Stimulated activated CD8-positive, alpha-beta memory T cell treated with anti-CD3 and anti-CD28 coated beads, Interleukin-4, amount 100 ng/mL, for 1 hour (primary cell): ENCODE data around the gene POLG.
A peak's percentile ranks its signal among the peaks of the same experiment; 100 is the strongest.

Experiments
- DNase-seq, 2 donors: peaks; one replicate each; pipeline ENCODE4 v3.0.0-alpha.2; 2020; ENCODE audit warnings: low read depth in 2 of 2, low spot score in 1 of 2

The POLG gene

DNA sequence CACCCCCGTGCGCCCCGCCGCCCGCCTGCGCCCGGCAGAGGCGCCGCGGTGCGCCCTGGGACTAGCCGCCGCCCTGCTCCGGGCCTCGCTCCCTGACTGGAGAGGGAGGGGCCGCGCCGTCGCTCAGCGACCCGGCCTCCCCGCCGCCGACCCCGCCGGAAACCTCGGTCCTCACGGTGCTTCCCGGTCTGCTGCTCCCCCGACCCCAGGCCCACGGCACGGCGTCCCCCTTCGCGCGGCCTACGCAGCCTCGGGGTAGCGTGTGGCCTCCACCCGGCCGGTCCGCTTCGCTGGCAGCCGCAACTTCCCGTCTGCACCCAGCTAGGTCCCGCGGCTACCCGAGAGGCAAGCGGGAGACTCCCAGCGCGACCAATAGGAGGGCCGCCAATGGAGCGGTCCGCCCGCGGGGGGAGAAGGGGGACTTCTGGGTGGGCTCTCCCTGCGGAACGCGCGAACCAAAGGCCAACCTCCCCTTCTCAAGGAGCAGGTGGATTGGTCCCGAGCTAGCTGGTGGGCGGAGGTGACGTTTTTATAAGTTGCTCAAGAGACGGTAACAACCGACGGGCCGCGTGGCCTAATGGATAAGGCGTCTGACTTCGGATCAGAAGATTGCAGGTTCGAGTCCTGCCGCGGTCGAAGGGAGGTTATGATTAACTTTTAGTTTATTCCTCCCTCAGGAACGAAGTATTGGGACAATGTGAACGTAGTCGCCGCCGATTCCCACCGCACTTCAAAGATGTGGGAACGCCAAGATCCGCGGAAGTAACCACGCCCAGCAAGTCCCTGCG is at the start of gene POLG:
Gene POLG, minus strand, starts transcription at position 315 of the 788 bp plus-strand sequence. CDS start 1,070 bp downstream, outside the sequence.
- peak; percentile 98 to 99 for DNase-seq

DNA sequence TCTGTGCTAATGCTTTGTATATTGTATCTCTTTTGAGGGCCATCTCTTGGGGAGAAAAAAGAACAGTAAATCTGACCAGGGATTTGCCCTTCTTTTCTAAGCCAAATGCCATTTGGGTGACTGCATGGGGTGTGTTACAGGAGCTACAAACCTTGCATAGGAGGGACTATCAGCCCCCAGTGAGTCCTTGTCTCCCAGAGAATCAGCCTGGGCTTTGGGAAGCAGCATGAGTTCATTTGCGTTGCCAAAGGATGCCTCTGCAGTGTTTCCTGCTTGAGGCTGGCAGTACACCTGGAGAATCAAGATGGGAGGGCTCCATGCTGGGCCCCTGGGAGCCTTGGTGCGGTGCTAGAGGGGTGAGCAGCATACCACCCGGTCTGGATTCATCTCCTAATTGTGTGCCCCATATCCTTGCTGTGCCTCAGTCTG is 49.6 kb upstream of the POLG start:
- DNase-seq: no peak

DNA sequence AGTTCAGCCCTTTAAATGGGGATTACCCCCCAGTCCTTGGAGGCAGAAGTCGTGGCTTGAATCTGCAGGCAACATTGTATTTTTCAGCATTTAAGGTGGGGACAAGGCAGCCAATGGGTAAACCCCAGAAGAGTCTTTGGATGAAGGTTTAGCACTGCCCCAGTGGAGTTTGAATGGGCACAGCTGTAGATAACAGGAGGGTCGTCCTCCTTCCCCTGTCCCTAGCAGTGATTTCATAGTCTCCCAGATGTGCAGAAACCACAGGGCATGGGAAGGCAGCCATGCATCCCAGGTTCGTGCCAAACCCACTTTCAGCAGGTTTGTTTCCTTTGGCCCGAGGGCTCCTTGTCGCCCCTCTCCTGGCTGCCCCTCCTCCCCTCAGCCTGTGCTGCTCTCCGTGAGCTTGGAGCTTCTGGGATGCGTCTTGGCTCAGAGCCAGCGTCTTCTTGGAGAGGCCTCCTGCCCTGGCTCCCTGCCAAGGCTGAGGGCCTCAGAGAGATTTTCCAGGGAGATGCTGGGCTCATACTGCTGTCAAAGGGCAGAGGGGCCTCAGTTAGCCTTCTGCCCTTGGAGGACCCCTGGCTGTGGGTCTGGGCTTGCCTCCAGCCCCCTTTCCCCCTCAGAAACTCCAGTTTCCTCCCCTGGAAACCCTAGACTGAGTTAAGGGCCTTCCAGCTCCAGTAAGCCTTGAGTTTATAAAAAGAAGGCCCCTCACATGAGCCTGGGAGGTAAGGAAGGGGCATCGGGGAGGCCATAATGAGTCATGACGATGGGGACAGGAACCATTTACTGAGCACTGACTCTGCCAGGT is 48.9 kb upstream of the POLG start:
- DNase-seq: no peak

DNA sequence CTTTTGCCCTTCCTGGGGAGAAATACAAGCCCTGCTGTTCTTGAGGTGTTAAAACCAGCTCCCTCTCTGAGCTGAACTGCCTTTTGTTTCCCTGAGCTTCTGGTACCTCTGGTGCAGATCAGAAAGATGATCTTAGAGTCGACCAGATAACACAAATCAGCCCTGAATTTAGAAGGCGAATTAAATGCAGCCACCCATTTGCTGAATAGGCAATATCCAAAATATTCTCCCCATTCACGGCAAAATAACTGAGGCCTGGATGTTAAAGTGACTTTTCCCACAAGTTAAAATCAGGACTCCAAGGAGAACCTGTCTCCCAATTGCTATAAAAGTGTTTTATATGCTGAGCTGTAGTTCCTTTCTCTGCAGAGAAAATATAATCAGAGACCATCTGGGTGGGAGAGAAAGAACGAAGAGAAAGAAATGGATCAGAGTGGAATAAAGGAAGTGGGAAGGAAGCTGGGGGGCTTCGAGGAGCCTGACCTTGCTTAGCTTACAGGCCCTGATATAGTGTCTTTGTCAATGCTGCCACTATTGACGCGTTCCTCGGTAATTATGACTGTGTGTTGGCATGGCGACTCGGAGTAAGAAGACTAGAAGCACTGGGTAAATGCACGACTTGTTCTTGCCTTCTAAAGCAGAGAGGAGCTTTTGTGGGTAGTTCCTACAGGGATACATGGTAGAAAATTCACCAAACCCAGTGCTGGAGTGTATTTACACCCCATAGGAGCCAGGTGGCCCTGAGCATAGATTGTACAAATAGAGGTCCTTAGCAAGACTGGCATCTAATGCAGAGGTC is 47.5 kb upstream of the POLG start:
- no peak for DNase-seq

DNA sequence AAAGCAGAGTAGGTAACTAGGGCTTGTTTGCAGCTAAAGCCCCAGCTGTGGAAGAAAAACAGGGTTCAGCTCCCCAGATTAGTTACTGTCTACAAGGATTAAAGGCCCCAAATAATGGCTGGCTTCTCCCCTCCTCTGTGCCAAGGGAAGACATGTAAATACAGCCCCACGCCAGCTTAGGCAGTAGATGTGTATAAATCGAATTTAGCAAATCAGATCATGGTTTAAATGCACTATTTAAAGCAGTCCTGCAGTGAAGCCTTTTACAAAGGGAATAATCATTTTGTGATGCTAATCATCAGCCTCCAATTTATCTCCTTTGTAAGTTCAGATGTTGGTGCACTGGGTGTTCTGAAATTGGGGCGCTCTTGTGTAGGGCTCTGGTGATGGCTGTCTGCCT is 46.7 kb upstream of the POLG start:
- no peak for DNase-seq

DNA sequence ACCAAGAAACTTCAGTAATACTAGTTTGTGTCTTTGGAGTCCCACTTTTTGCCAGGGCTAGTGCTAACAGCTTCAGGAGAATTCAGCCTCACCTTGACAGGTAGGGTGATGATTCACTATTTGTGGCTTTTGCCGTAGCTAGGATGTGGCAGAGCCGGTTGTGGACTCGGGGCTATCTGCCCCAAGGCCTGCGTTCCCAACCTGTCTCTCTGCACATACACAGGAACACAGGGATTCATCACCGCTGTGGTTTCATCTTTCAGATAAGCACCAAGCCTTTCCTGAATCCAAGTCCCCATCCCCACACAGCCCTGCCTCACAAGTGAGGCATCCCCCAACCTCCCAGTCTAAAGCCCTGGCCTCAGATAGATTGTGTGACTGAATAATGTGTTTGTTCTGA is 45.2 kb upstream of the POLG start:
- no peak for DNase-seq

DNA sequence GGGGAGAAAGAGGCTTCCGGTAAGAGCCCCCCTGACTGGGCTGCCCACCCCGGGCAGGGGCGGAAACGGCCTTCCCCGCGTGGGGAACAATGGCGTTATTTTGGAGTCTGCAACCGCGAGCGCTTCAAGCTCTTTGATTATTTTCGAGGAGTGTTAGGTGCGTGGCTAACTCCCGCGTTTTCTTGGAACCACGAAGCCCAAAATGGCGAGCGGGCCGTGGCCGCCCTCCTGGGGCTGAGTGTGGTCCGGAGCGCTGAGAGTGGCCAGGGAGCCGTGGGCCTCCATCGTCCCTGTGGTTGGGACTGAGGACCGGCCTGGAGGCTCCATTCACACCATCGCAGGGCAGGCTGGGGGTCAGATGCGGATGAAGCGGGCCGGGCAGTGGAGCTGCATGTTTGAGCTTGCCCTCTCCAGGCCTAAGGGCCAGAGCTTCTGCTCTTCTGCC is 44.6 kb upstream of the POLG start:
- DNase-seq: no peak

DNA sequence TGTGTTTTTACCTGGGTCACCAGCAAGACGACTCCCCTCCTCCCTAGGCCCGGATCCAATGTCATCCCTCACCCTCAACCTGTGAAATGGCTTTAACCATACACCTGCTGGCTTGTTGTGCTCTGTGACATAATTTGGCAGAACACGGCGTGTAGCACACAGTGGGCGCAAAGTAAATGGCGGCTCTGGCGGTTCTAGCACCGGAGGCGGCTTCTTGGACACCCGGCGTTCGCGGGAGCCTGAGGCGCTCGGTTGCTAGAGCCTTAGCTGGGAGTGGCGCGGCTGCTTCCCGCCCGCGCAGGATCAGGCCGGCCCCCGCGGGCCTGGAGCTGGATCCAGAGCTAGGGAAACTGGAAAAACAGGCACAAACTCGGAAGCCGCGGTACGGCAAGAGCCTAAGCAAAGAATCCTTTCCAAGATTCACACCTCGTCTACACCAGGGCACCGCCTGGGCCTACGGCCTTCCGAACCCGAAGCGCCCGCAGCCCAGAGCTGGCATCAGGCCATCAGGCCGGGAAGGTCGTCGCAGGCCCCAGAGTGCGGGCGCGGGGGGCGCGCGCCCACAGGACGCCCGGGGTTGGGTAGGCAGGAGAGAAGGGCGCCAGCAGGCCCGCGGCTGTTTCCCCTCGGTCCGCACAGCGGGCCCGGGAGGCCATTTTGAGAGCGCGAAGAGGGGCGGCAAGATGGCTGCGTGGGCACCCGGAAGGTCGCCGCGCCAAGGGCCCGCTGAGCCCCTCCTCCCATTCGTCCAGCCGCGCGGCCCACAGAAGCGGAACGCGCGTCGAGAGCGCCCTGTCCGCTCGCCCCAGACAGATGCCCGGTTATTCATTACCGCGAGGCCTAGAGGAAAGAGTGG is 43.9 kb upstream of the POLG start:
- DNase-seq: no peak

DNA sequence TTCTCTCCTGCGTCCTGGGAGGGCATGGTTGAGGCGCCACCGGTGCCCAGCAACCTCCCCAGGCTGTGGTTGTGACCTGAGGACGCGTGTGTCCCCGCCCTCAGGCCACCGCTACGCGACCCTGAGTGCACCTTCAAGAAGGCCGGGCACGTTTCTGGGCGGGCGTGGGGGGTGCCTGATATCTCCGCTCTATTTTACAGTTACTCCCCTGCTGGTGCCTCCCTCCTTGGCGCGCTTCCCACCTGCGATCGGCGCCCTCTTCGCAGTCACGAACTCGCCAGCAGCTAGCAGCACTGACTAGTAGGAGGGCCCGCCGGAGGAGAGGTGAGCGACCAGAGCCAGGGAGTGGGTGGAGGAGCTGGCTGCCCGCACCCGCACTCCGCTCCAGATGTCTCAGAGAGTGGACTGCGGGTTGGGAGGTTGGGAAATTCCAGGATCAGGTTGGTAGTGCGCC is 43.2 kb upstream of the POLG start:
- no peak for DNase-seq

DNA sequence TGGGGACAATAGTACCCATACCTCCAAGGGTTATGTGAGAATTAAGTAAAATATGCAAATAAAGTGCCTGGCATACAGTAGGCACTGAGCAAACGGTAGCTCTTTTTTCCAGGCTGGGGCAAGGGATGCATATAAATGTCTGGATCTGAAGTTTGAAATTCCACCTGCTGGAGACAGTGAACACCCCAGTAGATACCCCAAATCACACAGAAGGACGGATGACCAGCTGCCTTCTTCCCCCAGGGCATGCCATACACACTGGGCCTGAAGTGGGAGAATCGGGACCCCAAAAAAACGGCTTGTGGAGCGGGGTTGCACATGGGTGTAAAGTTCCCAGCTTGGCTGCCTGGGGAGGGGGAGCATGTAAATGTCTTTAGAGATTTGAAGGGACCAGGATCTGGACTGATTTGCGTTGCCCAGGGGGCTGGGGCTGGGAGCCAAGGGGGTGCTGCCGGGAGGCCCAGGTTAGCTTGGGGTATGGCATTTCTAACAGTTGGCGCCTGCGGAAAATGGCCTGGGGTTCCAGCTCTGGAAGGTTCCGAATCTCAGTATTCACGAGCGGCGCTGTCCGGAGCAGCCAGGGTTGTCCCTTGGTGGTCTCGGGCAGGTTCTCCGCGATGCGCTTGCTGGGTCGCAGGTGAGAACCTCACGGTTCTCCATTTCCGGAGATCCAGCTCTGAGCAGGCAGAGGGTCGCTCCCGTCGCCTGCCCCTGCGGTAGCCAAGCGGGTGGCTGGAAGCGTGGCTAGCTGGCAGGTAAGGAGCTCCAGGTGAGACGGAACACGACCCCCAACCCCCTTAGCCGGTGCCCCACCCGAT is 42.6 kb upstream of the POLG start:
- no peak for DNase-seq

DNA sequence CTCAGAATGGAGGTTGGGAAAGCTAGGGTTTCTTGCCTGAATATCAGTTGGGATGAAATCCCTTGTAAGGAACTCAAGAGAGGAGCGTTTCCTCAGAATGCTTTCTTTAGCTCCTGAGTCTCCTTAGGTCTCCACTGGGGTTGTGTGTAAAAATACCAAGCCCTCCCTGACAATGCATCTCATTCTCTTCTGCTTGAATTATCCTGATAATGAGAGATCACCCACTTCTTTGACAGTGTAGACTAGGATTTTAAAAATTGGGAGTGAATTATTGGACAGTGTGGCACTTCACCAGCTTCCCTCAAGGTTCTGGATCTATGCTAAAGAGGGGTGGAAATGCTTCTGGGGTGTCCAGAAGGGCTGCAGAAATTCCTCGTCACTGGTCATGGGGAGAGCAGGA is 41.8 kb upstream of the POLG start:
- no peak for DNase-seq

DNA sequence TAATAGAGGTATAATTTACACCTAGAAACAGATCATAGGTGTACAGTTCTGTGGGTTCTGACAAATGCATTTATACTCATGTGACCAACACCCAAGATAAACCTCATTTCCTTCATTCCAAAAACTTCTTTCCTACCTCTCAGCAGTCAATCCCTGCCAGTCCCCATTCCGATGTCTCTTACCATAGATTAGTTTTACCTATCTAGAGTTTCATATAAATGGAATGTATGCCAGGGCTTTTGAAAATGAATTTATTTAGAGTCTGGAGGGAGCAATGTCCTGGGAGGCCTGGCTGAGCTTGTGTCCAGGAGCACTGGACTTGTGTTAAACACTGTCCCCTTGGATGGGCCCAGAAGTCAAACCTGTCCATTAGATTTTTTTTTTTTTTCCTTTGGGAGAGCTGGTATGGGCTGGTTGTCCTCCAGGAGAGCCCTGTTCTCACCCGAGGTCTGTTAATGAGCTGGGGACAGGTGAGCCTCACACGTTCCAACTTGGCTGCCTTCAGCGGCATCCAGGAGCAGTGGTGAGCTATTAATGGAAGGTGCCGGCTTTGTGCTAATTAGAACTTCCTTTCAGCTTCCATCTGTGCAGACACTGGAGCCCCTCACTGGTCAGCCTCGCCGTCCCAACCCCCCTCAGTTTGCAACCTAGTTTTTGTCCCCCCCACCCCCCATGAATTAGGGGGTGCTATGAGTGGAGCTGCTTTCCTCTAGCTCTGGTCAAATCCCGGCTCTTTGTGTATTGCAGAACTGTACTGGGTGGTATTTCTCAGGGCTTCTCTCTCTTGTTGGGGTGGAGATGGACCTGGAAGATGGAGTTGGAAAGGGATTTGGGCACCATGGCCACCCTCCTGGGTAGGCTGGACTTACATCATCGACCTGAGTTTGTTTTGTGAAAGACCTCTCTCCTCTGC is 40.7 kb upstream of the POLG start:
- DNase-seq: no peak

DNA sequence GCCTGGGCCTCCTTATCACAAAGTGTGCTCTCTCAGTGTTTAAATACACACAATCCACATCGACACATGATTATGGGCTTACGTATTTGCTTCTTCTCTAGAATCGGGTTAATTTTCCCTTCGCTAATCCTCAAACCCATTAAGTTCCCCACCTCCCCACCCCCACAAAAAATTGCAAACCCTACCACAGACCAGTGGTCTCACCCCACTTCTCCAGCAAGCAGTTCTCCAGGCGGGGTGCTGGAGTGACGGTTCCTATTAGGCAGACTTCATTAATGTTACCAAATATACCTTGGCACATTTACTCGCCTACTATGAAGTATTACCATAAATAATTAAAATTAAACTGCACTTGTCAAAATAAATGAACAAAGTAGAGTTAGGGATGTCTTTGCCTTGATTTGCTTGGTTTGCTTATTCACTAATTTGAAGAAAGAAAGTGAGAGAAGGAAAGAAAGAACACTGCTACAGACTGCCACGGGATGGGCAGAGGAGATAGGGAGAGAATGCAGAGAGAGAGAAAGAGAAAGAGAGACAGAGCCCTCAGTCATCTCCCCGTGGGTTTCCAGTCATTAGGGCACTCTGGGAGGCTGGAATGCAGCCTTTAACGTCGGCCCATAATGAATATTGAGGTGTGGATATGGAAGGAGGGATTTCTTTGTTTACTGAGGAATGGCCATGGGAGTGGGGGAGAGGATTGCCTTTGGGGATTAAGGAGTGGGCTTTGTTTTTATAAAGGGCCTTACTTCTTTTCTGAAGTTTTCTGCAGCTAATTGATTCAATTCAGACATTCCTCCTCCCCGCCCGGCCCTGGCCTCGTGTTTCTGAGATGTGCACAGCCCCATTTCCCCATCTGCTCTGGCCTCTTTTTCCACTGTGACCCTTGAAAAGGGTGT is 39.7 kb upstream of the POLG start:
- no peak for DNase-seq

DNA sequence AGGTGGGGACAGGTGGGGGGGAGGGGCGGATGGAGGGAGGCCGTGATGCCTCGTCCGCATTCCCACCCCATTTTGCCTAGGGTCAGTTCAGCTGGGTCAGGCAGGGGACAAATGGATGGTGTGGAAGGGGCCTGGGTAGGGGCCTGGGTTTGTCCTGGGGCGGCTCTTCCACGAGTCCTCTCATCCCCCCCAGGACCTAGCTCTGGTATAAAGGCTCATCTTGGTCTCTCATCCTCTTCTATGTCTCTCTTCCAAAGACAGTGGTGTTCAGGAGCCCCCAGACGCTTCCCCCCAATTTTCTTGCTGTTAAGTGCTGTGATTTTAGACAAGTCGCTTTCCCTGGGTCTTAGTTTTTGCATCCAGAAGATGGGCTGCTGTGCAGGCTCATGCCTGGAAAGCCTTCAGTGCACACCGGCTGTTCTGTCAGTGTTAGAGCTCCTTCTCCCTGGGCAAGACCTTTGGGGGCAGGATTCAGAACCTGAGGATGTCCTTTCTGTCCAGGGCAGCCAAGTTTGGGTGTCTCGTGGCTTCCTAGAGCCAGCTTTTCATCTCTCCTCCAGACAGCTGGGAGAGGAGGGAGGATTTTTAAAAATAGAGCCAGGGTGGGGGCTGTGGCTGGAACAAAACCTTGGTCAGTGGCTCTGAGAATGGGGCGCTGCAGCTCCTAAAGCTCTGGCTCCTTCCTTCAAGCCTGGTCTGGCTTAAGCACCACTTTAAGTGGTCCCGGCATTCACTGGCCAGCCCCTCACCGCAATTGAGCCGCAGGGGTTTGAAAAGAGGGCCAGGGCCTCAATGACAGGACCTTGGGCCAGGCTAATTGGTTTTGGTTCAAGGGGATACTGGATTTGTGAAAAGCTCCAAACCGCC is 37.7 kb upstream of the POLG start:
- DNase-seq: no peak

DNA sequence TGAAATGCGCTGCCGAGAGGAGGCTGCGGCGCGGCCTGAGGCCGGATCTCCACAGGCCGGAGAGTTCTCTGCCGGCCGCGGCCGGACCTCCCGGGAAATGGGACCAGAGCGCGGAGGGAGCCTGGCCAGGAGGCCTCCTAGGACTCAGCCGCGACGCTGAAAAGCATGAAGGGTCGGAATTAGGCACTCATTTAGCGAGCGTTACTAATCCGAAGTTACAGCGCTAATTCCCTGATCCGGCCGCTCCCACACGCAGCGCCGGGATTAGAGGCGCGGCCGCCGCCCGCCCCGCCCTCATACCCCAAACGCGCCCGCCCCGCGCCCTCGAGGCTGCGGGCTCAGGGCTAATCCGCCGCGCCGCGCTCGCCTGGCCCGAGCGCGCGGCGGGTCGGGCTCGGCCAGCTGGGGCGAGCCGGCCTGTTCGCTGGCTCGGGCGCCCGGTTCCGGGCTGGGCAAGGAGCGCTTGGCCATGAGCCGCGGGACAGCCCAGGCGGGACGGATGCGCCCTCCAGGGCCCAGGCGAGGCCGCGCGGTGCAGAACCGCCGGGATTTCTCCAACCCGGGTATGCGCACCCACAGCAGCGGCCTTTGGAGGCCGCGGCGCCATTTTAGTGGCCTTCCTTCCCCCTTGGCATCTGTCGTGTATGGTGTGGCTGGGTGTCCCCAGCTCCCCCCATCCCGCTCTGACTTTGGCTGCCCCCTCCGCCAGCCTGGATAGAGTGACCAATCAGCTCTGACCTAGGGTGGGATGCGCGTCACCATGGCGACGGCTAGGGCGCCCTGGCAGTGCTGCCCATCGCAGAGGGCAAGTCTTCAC is 36.8 kb upstream of the POLG start:
- DNase-seq: no peak

DNA sequence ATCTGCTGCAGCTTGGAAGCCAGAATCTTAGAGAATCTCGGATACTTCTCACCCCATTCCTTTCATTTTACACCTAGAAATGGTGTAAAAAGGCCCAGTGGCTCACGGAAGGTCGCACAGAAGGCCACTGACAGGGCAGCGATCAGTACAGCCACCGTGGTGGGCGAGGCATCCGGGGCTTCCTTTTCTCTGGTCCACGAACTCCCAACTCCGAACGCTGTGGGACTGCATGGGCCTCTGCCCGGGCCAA is 36.3 kb upstream of the POLG start:
- DNase-seq: no peak
